HG03135 (cell line): Measurements from ENCODE around the gene DPF3.

Source experiments
- ATAC-seq: cut with Tn5 transposase; IDR thresholded peaks from one replicate; pipeline ENCODE4 v1.9.1; 2021; ENCODE audit warnings: mild to moderate bottlenecking, moderate library complexity; ENCODE audit not compliant: unreplicated experiment

Gene DPF3

GRCh38 chr14:72801381-72801812 is 92.5 kb downstream of the DPF3 start:
- ATAC-seq = no peak

DNA sequence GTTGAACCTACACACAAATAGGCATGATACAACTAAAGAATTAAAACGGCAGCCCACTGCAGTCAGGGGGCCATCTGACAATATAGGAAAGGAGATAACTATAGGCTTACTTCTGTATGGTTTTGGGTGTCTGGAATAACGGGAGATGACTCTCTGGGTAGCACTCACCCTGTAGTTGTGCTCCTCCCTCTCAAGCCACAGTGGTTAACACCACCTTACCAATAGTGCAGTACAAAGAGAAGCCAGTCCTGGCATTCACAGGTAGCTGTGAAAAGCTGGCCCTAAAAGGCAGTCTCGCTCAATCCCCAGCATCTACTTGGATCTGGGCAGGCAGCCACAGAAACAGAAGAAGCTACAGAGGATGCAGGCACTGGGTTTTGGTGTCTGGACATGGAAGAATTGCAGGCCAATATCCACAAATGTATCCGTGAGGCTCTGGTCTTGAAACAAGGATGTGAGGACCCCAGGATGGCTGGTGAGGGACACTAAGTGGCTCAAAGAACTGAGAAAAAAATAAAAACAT is 93.0 kb downstream of the DPF3 start:
- no peak for ATAC-seq

- ATAC-seq = no peak
Measured at GRCh38 chr14:72800296-72800695, 93.6 kb downstream of the DPF3 start.

- ATAC-seq = no peak
Measured at GRCh38 chr14:72796935-72797334, 97.0 kb downstream of the DPF3 start.

GRCh38 chr14:72793156-72793939 is 100.6 kb downstream of the DPF3 start:
- ATAC-seq = no peak

DNA sequence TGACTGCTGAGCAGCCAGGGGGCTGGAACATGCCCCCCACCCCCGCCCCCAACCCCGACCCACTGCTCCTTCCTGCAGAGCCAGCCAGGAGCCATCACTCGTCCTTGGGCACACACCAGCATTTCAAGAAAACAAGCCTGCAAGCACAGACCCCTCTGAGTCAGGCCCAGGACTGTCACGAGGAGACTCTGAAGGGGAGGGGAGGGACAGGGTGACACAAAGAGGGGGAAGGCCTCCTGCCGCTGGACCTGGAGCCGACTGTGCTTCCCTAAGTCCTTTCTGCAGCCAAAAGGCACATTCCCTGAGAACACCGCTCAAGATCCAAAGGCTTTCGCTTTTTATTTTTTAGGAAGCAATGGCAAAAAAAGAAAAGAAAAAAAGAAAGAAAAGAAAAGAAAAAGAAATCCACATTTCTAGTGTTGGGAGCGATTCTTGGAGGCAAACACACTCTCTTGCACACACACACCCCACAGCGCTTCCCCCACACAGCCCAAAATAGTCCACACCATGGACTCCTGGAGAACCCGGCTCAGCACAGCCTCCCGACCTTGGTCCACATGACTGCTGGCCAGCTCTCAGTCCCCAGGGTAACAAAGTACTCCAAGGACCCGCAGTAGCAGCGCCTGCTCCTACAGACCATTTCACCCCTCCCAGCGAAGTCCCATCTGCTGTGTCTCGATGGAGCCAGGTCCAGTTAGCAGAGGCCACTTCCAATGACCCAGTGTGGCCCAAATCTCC is 101.7 kb downstream of the DPF3 start:
- no peak for ATAC-seq

GRCh38 chr14:72790887-72791566 is 102.9 kb downstream of the DPF3 start:
- ATAC-seq = no peak

GRCh38 chr14:72788972-72789728 is 104.8 kb downstream of the DPF3 start:
- ATAC-seq = no peak

GRCh38 chr14:72788255-72788654 is 105.6 kb downstream of the DPF3 start:
- no peak for ATAC-seq

GRCh38 chr14:72787841-72788240 is 106.1 kb downstream of the DPF3 start:
- no peak for ATAC-seq

GRCh38 chr14:72786378-72787350 is 107.2 kb downstream of the DPF3 start:
- ATAC-seq = no peak

DNA sequence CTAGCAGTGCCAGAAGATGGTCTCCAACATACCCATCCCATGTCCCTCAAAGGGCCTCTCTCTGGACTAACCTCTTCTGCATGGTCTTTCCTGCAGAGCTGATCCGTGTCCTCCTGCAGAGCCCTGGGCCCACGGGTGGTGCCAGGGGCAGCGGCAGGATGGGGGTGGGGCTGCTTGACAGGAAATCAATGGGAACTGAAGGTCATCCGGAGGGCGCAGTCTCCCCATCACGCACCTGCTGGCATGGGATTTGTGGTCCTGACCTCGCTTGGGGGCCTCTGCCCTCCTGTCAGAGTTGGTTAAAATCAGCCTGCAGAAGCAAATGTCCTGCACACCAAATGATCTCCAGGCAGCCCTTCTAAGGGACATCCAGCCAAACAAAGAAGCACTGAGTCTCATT is 110.2 kb downstream of the DPF3 start:
- no peak for ATAC-seq

- ATAC-seq = no peak
Measured at GRCh38 chr14:72782817-72783216, 111.1 kb downstream of the DPF3 start.

DNA sequence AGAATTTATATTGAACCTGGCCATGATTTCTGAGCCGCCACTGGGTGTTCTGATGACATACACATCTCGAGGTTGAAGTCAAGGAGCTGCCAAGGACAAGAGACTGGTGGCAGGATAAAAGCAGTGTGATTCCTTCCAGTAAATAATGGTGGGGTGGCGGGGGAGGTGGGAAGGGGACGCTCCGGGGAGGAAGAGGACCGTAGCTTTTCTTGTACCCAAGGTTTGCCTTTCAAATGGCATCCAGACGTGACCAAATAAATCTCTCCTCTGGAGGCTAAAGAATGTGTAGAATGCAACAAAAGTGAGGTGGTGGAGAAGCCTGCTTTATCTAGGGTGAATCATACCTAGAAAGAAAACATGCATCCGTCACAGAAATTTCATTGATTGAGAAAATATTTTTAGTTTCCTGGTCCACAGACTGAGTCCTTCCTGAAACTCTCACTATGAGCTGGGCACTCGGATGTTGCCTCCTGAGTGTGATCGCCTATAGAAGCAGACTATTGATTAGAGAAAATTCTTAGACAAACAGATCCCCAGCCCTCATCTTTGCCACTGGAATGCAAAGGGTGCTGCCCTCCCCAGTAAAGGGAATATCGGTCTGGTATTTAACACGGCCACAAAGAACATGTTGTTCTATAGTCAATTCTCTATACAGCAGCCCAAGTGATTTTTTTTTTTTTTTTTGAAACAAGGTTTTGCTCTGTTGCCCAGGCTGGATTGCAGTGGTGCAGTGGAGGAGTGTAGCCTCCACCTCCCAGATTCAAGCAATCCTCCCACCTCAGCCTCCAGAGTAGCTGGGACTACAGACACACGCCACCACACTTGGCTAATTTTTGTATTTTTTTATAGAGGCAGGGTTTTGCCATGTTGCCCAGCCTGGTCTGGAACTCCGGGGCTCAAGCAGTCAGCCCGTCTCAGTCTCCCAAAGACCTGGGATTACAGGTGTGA is 112.1 kb downstream of the DPF3 start:
- ATAC-seq = no peak

DNA sequence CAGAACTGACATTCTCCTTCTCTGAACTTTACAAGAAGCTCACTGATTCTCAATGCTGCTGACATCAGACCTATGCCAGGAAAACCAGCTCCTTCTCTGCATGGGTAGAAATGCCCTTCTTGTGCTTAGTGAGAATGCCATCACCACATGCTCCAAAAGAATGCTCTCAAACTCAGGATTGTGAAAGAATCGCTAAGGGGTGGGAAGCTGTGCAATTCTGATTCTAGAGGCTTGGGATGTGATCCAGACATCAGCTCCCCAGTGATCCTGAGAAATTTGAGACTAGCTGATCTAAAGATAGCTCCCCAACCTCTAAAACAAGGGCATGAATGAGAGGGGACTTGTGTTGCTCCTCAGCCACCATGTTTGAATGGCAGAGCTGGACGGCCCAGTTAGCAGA is 113.2 kb downstream of the DPF3 start:
- ATAC-seq = no peak

- ATAC-seq = no peak
Measured at GRCh38 chr14:72779679-72780078, 114.2 kb downstream of the DPF3 start.

GRCh38 chr14:72777636-72778035 is 116.3 kb downstream of the DPF3 start:
- no peak for ATAC-seq

DNA sequence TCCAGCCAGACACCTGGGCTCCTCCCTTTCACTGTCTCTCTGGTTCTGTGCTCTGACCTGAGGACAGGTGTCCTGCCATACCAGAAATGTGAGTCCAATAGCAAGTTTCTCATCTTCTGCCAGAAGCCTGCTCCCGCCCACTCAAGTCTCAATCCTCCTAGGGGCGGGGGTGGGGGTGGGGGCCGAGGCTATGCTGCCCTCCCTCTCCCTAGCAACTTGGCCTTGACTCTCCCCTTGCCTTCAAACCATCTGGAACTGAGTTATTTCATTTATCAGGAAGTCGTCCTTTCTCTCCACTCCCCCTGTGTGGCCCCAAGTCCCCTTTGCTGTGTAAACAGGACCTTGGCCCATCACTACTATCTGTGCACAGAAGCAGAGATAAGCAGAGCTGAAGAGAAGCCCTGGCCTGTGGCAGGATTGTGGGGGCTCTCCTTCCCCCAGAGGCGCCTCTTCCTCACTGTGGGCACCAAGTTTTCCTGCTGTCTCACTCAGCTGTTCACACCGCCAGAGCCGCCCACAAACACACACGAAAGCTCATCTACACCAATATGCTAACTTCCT is 117.1 kb downstream of the DPF3 start:
- ATAC-seq = no peak
